Stimulated activated CD4-positive, alpha-beta T cell treated with anti-CD3 and anti-CD28 coated beads, Interleukin-4, amount 100 ng/mL, for 1 hour (primary cell): ENCODE data around the gene SERPINB1.
A peak's percentile ranks its signal among the peaks of the same experiment; 100 is the strongest.
"Not testable (repeated sequence)": the region's sequence is repeated elsewhere in the genome, so short reads cannot be mapped to it uniquely, and the experiment has no call there.

Experiments
- DNase-seq: peaks from one replicate; pipeline ENCODE4 v3.0.0-alpha.2; 2020

SERPINB1 gene

GRCh38 chr6:2865694-2866151 lies 24.1 kb upstream of the SERPINB1 start:
- no peak for DNase-seq

GRCh38 chr6:2865270-2865669 lies 23.6 kb upstream of the SERPINB1 start:
- no peak for DNase-seq

- DNase-seq, result no peak
These were observed 22.2 kb upstream of the SERPINB1 start for GRCh38 chr6:2863901-2864300.

- no peak for DNase-seq
These were observed 21.1 kb upstream of the SERPINB1 start for GRCh38 chr6:2862712-2863181.

GRCh38 chr6:2861822-2862164 lies 20.1 kb upstream of the SERPINB1 start:
- DNase-seq, result no peak

GRCh38 chr6:2861060-2861821 lies 19.6 kb upstream of the SERPINB1 start:
- no peak for DNase-seq

GRCh38 chr6:2860706-2861059 lies 19.0 kb upstream of the SERPINB1 start:
- not testable (repeated sequence) for DNase-seq

- not testable (repeated sequence) for DNase-seq
These were observed 18.4 kb upstream of the SERPINB1 start for GRCh38 chr6:2859798-2860705.

GRCh38 chr6:2859185-2859700 lies 17.6 kb upstream of the SERPINB1 start:
- DNase-seq, result no peak

GRCh38 chr6:2857580-2858337 lies 16.1 kb upstream of the SERPINB1 start:
- peak; percentile 67 for DNase-seq

- DNase-seq, result no peak
These were observed 15.5 kb upstream of the SERPINB1 start for GRCh38 chr6:2857185-2857579.

- no peak for DNase-seq
These were observed 13.4 kb upstream of the SERPINB1 start for GRCh38 chr6:2855061-2855519.

GRCh38 chr6:2854396-2854982 lies 12.8 kb upstream of the SERPINB1 start:
- DNase-seq, result no peak

GRCh38 chr6:2853769-2854395 lies 12.2 kb upstream of the SERPINB1 start:
- DNase-seq, result peak; percentile 81

- not testable (repeated sequence) for DNase-seq
These were observed 11.7 kb upstream of the SERPINB1 start for GRCh38 chr6:2853378-2853768.

- no peak for DNase-seq
These were observed 11.3 kb upstream of the SERPINB1 start for GRCh38 chr6:2852921-2853322.

GRCh38 chr6:2852514-2852855 lies 10.8 kb upstream of the SERPINB1 start:
- DNase-seq, result no peak

- DNase-seq, result no peak
These were observed 10.3 kb upstream of the SERPINB1 start for GRCh38 chr6:2851727-2852513.

GRCh38 chr6:2850538-2851113 lies 9.0 kb upstream of the SERPINB1 start:
- DNase-seq, result no peak

GRCh38 chr6:2848851-2849250 lies 7.2 kb upstream of the SERPINB1 start:
- peak; percentile 67 for DNase-seq

GRCh38 chr6:2845880-2846208 lies 4.2 kb upstream of the SERPINB1 start:
- DNase-seq, result no peak
